SU-DHL-6 (cell line): ENCODE data around the gene MESD.

ENCODE experiments used
- H2AFZ ChIP-seq: fragments of 200-600 bp; sonication (generic); 2 replicates; pipeline ENCODE4 v1.6.1; 2014; ENCODE audit warnings: low read depth, mild to moderate bottlenecking, moderate library complexity, mixed read lengths, antibody characterized with exemption, low read length; ENCODE audit not compliant: severe bottlenecking
- H3F3A ChIP-seq: fragments of 200-600 bp; shearing (Covaris generic); 2 replicates; pipeline ENCODE4 v1.6.0; 2016; ENCODE audit warnings: antibody characterized with exemption, mild to moderate bottlenecking; ENCODE audit not compliant: insufficient read depth
- H3K27ac ChIP-seq: fragments of 200-600 bp; sonication (generic); 2 replicates; pipeline ENCODE4 v1.5.1; 2016; ENCODE audit warnings: low read depth, mild to moderate bottlenecking, low read length, moderate library complexity, mixed read lengths
- H3K27me3 ChIP-seq: fragments of 200-600 bp; sonication (generic), shearing (Covaris generic); 2 replicates; pipeline ENCODE4 v1.6.0; 2014; ENCODE audit warnings: mild to moderate bottlenecking, low read length
- H3K36me3 ChIP-seq: fragments of 200-600 bp; sonication (generic); 2 replicates; pipeline ENCODE4 v1.6.1; 2014; ENCODE audit warnings: mild to moderate bottlenecking, low read length, mixed read lengths
- H3K4me2 ChIP-seq: fragments of 300-600, 200-600 bp; shearing (Covaris generic), sonication (generic); 2 replicates; pipeline ENCODE4 v1.6.0; 2014; ENCODE audit warnings: low read length, low read depth, mild to moderate bottlenecking; ENCODE audit not compliant: poor library complexity, severe bottlenecking
- H3K4me3 ChIP-seq: fragments of 200-600 bp; sonication (generic); 2 replicates; pipeline ENCODE4 v1.5.1; 2014; ENCODE audit warnings: antibody characterized with exemption, low read length, mild to moderate bottlenecking, mixed read lengths; ENCODE audit not compliant: insufficient read depth, poor library complexity, severe bottlenecking
- H3K79me2 ChIP-seq: fragments of 200-600 bp; sonication (generic); 2 replicates; pipeline ENCODE4 v1.6.1; 2014; ENCODE audit warnings: mild to moderate bottlenecking, low read length, moderate library complexity; ENCODE audit not compliant: insufficient read depth
- H3K9ac ChIP-seq: fragments of 200-600 bp; sonication (generic); 2 replicates; pipeline ENCODE4 v1.7.0; 2014; ENCODE audit warnings: mild to moderate bottlenecking, low read length
- H3K9me2 ChIP-seq: fragments of 200-600 bp; sonication (generic); replicated peaks from 2 replicates; pipeline ENCODE4 v1.6.1; 2014; ENCODE audit warnings: low read length; ENCODE audit not compliant: insufficient read depth
- H3K9me3 ChIP-seq: fragments of 200-600 bp; sonication (generic); 2 replicates; pipeline ENCODE4 v1.6.1; 2014; ENCODE audit warnings: low read length, mixed read lengths; ENCODE audit not compliant: insufficient read depth
- H4K20me1 ChIP-seq: fragments of 200-600 bp; sonication (generic); 2 replicates; pipeline ENCODE4 v1.6.1; 2014; ENCODE audit warnings: low read depth, mild to moderate bottlenecking, antibody characterized with exemption, low read length, moderate library complexity, mixed read lengths
- EZH2phosphoT487 ChIP-seq: fragments of 200-600 bp; sonication (generic), shearing (Covaris generic); conservative IDR thresholded peaks from 2 replicates; pipeline ENCODE4 v1.6.1; 2018; ENCODE audit warnings: mild to moderate bottlenecking, antibody characterized with exemption, low read length, moderate library complexity, mixed read lengths
- TF ChIP-seq, protein P1 (sequence below): fragments of 200-600 bp; sonication (generic); IDR thresholded peaks from one replicate; pipeline ENCODE4 v1.5.1; 2017; ENCODE audit warnings: antibody characterized with exemption, mild to moderate bottlenecking, low read length, moderate library complexity; ENCODE audit not compliant: insufficient read depth, poor library complexity, severe bottlenecking

Gene MESD

DNA sequence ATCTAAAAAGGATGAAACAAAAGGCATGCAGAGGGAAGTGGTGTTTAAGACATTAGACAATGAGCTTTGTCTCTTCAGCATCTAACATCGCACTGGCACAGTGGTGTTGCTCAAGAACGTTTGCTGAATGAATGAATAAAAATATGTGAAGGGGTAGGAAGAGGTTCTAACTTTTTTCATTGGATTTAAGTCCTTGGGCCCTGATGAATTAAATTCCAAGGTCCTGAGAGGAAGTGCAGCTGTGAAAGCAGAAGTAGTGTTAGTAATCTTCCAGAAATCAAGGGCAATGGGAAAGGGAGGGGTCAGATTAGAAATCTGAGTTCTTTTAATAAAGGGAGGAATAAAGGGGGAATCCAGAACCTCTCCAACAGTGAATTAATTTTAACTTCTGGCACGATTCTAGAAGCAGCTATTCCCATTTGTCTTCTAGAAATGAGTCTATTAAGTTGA is 40.7 kb upstream of the MESD start:
- H3K4me3 ChIP-seq, result no peak overlapping the region
- H3K36me3 ChIP-seq, result no peaks in the 10 kb centered on the region
- no peak overlapping the region for H3K4me2 ChIP-seq
- no peak overlapping the region for H3K27ac ChIP-seq
- H4K20me1 ChIP-seq, result no peaks in the 10 kb centered on the region
- H3K79me2 ChIP-seq, result no peaks in the 10 kb centered on the region
- no peak for TF ChIP-seq EZH2phosphoT487
- TF ChIP-seq, protein P1, sequence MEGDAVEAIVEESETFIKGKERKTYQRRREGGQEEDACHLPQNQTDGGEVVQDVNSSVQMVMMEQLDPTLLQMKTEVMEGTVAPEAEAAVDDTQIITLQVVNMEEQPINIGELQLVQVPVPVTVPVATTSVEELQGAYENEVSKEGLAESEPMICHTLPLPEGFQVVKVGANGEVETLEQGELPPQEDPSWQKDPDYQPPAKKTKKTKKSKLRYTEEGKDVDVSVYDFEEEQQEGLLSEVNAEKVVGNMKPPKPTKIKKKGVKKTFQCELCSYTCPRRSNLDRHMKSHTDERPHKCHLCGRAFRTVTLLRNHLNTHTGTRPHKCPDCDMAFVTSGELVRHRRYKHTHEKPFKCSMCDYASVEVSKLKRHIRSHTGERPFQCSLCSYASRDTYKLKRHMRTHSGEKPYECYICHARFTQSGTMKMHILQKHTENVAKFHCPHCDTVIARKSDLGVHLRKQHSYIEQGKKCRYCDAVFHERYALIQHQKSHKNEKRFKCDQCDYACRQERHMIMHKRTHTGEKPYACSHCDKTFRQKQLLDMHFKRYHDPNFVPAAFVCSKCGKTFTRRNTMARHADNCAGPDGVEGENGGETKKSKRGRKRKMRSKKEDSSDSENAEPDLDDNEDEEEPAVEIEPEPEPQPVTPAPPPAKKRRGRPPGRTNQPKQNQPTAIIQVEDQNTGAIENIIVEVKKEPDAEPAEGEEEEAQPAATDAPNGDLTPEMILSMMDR, result no peak
- no peaks in the 10 kb centered on the region for H3F3A ChIP-seq
- no peaks in the 10 kb centered on the region for H3K27me3 ChIP-seq
- no peaks in the 10 kb centered on the region for H3K9me3 ChIP-seq
- H3K9me2 ChIP-seq, result no peaks in the 10 kb centered on the region
- H3K9ac ChIP-seq, result no peak overlapping the region
- H2AFZ ChIP-seq, result no peak overlapping the region

DNA sequence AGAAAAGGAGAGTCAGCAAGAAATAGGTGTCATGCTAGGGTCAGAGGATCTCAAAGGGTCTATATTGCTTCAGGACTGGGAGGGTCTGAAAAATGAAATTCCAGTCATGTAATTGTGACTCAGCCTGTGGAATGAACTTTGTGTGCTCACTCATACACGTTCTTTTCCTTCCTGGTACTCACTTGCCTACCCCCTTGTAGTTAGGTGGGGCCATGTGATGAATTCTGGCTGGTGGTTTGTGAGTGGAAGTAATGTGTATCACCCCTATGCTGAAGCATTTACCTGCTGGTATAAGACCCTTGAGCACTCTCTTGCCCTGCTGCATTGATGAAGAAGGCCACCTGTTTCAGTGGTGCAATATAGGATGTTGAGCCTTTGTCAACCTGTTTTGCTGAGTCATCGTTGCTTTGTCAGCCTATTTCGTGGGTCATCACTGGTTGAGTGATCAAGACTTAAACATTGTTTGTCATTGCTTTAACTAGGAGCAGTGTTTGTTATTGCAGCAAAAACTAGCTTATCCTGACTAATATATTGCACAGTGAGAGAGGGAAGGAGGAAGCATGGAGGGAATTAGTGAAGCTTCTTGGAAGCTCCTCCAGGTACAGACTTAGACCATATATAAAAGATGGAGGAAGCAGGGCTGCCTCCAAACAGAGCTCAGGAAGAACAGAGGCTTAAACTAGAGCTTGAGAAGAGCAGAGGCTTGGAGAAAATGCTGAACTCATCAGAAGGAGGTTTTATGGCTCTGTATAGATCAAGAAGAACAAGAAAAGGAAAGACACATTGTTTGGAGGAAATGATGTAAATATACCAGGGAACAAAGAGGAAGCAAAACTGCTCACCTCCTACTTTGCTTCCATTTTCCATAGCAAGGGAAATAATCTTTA is 40.0 kb upstream of the MESD start:
- no peak overlapping the region for H3K9ac ChIP-seq
- no peaks in the 10 kb centered on the region for H3K27me3 ChIP-seq
- TF ChIP-seq, protein P1, result no peak
- TF ChIP-seq EZH2phosphoT487, result no peak
- no peak overlapping the region for H3K4me2 ChIP-seq
- H3K4me3 ChIP-seq, result no peak overlapping the region
- H4K20me1 ChIP-seq, result no peaks in the 10 kb centered on the region
- no peaks in the 10 kb centered on the region for H3F3A ChIP-seq
- no peaks in the 10 kb centered on the region for H3K9me2 ChIP-seq
- H3K27ac ChIP-seq, result no peak overlapping the region
- no peaks in the 10 kb centered on the region for H3K9me3 ChIP-seq
- H3K79me2 ChIP-seq, result no peaks in the 10 kb centered on the region
- no peaks in the 10 kb centered on the region for H3K36me3 ChIP-seq
- H2AFZ ChIP-seq, result no peak overlapping the region

DNA sequence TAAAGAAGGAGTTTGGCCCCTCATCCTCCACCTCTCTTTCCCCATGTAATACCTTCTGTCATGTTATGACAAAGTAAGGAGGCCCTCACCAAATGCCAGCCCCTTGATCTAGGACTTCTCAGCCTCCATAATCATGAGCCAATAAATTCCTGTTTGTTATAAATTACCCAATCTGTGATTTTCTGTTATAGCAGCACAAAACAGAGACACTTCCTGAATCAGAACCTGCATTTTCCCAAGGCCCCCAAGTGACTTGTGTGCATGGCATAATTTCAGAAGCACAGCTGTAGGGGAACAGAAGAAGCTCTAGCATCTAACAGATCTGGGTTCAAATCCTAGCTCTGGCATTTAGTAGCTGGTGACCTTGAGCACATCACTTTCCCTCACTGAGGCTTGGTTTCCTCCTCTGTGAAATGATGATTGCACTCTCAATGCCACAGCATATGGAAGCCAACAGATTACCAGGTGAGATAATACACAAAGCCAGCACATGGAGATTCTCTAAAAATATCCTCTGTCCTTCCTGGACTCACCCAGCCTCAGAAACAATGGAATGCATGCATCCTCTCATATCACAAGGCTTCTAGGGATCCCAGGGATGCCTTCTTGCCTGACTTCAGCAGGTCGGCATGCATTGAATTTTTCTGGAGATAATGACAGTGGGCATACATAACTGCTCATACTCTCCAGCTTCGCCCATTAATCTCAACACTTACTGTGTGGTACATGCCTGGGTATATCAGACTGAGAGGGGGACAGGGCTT is 37.4 kb upstream of the MESD start:
- H3K4me3 ChIP-seq, result no peak overlapping the region
- no peaks in the 10 kb centered on the region for H4K20me1 ChIP-seq
- no peaks in the 10 kb centered on the region for H3K36me3 ChIP-seq
- H2AFZ ChIP-seq, result no peak overlapping the region
- TF ChIP-seq, protein P1, result no peak
- no peak for TF ChIP-seq EZH2phosphoT487
- no peaks in the 10 kb centered on the region for H3K79me2 ChIP-seq
- H3K4me2 ChIP-seq, result no peak overlapping the region
- no peak overlapping the region for H3K9ac ChIP-seq
- no peak overlapping the region for H3K27ac ChIP-seq
- H3K27me3 ChIP-seq, result no peaks in the 10 kb centered on the region
- no peaks in the 10 kb centered on the region for H3K9me2 ChIP-seq
- H3F3A ChIP-seq, result no peaks in the 10 kb centered on the region
- no peaks in the 10 kb centered on the region for H3K9me3 ChIP-seq
